GM21390 (cell line): Measurements from ENCODE around the gene DUSP15.
A peak's percentile ranks its signal among the peaks of the same experiment; 100 is the strongest.
"Not testable (repeated sequence)": the region's sequence is repeated elsewhere in the genome, so short reads cannot be mapped to it uniquely, and the experiment has no call there.

Experiments
- ATAC-seq: cut with Tn5 transposase; IDR thresholded peaks from one replicate; pipeline ENCODE4 v1.9.1; 2021; ENCODE audit not compliant: unreplicated experiment

DUSP15 gene

GRCh38 chr20:31840906-31841816 lies 29.2 kb downstream of the DUSP15 start:
- no peak for ATAC-seq

- no peak for ATAC-seq
Observed at GRCh38 chr20:31839782-31840487, 30.4 kb downstream of the DUSP15 start.

GRCh38 chr20:31838646-31839292 lies 31.6 kb downstream of the DUSP15 start:
- no peak for ATAC-seq

GRCh38 chr20:31837896-31838397 lies 32.4 kb downstream of the DUSP15 start:
- no peak for ATAC-seq

- no peak for ATAC-seq
Observed at GRCh38 chr20:31836853-31837608, 33.3 kb downstream of the DUSP15 start.

DNA sequence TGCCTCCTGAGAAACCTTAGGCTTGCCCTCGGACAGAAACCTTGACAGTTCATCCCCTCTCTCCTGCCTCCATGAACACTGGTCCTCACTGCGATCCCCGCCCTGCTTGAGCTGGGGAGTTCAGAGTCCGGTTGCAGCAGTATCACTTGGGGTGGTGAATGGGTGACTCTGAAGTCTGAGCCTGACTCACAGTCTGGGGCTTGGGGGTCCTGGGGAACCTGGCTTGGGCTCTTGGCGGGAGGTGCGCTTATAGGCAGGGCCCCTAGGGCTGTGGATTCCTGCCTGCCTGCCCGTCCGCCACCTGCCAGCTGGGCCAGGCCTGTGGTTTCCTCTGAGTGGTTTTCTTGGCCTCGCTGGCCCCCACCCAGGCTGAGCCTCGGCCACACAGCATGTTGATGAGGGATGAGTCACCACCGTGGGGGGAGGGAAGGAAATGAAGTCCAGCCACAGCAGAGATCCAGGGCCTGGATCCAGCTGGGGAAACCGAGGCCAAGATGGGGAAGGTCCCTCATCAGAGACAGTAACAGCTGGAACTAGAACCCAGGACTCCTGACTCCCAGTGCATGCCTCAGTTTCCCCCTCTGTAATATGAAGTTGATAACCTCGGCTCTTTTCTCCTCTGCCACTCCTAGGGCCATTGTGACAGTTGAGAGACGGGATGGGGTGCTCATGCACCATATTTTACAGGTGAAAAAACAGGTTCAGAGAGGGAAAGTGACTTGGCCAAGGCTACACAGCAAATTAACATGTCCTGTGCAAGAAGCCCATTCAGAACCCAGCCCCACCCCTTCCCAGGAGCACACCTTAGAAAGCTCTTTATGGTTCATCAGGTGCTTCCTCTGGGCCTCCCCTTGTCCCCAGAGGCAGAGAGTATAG lies 34.1 kb downstream of the DUSP15 start:
- ATAC-seq, result peak; percentile 70

DNA sequence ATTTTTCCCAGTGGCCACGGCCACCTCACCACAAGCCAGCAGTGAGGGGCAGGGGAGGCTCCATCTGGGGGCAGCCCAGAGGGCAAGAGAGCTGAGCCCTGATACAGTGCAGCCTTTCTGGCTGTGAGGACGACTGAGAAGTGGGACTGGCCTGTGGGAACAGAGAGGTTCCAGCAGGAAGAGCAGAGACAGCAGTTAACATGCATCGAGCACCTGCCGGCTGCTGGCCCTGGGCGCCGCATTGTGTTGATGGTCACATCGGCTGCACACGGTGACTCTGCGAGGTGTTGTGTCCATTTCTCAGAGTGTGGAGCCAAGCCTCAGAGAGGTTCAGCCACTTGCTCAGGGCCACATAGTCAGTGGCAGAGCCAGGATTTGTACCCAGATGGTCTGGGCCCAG lies 34.8 kb downstream of the DUSP15 start:
- no peak for ATAC-seq

DNA sequence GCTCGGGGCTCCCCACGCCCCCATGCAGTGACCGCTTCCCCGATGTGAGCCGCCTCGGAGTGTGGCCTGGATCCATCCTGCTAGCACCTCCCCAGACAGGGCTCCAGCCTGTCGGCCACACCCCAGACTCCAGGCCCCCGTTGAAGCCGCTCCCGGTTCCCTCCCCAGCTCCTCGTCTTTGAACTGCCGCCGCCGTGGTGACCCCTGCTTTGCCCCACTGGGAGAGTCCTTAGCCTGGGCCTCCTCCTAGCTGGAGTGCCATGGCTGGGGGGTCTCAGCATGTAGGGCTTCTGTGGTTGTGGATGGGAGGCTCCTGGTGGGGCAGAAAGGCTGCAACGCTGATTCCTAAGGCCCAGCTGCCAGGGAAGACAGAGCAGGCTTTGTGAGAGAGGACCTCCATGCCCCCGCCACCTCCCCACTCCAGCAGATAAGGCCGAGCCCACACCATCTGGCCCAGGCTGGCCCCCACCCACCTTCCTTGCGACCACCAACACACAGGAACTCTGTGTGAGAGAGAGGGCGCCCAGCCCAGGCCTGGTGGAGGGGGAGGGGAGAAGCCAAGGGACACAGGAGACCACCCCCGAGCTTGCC lies 36.3 kb downstream of the DUSP15 start:
- ATAC-seq, result no peak

- ATAC-seq, result no peak
Observed at GRCh38 chr20:31833130-31833930, 37.0 kb downstream of the DUSP15 start.

- ATAC-seq, result no peak
Observed at GRCh38 chr20:31831771-31832306, 38.5 kb downstream of the DUSP15 start.

GRCh38 chr20:31831211-31831610 lies 39.1 kb downstream of the DUSP15 start:
- no peak for ATAC-seq

DNA sequence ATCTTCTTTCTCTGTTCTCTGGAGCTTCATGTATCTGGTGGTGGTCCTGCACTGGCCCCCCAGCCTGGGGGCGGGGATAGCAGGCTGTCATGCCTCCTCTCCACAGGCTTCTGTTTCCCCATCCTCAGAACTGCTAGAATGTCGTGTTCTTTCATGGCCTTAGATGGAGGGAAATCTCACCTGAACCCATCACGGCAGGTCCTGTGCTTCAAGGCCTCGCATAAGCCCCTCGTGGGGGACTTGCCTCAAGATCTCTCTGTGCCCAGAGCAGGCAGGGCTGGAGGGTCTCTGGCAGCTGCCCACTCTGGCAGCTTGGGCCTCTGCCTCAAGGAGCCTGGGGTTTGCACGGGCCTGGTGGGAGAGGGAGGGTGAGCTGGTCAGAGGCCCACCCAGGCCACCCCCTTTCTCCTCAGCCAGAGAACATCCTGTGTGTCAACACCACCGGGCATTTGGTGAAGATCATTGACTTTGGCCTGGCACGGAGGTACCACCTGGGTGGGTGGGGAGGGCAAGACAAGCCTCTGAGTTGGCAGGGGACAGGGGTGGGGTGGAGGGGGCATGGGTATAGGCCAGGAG lies 39.8 kb downstream of the DUSP15 start:
- ATAC-seq, result no peak

DNA sequence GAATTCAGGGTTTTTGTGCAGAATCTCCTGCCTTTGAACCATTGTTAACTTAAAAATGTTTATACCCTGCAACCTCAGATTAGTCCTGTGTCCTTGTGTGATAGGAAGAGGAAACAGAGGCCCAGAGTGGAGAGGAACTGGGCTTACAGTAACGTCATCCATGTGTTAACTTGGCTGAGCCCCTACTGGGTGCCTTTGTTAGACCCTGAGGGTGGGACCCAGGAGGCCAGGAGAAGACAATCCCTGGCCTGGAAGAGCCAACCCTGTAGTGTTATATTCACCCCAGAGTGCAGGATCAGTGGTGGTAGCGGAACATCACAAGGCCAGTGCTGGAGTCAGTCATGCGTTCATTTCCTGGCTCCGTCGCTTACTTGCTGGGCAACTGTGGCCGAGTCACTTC lies 40.6 kb downstream of the DUSP15 start:
- no peak for ATAC-seq

DNA sequence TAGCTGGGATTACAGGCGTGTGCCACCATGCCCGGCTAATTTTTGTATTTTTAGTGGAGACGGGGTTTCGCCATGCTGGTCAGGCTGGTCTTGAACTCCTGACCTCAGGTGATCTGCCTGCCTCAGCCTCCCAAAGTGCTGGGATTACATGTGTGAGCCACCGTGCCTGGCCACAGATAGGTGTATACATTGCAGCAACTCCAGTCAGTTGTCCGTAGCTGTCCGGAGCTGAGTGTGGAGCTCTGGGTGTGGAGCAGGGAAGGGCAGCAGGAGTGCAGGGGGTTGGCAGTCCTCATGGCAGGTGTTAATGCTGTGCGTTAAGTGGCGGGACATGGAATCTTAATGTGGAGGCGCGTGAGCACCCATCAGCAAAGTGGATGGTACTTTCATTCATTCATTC lies 42.3 kb downstream of the DUSP15 start:
- not testable (repeated sequence) for ATAC-seq

- ATAC-seq, result no peak
Observed at GRCh38 chr20:31827059-31827458, 43.3 kb downstream of the DUSP15 start.

DNA sequence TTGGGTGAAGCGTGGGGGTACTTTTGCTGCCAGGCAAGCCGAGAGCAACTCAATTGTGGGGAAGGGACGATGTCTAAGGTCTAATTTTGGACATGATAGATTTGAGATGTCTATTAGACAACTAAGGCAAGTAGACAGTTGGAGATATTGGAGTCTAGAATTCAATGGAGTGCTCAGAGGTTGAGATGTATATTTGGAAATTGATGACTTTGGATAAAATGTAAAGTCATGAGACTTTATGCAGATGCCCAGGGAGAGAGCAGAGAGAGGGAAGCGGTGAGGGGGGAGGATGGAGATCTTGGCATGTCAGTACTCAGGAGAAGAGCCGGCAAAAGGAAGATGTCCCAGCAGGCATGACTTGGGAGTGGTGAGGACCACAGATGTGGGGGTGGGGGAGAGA lies 44.3 kb downstream of the DUSP15 start:
- no peak for ATAC-seq

DNA sequence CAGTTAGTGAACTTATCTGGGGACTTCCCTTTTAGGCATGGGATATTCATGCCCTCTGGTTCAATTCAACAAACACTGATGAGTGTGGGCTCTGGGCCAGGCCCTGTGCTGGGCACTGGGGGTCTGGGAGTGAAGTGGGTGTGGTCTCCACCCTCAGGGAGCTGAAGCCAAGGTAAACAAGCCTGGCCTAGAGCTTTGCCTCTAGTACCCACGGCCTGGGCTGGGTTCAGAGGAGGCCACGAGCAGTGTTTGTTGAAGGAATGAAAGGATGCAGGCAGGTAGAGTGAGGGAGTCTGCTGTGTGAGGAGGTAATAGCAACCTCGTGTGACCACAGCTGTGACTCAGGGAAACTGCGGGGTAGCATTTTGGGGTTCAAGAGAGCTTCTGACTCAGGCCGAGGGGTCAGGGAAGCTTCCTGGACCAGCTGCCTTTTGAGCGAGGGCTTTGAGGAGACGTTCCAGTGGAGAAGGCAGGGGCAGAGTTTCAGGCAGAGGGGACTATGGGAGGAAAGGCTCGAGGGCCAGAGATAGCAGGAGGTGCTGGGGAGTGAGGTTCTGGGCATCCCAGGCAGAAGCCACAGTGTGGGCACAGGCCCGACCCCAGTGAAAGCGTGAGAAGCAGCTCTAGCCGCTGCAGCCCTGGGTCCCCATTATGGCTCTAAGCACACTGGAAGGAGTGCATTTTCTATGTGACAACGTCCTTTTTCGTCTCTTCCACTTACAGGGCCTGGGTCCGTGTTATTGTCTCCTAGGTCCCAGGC lies 45.6 kb downstream of the DUSP15 start:
- ATAC-seq, result no peak
